PFSK-1 (cell line): ENCODE measurements around the gene ZDHHC4.

Experiments
- FOXP2 ChIP-seq: optimal IDR thresholded peaks from 2 replicates; pipeline ENCODE3; 2011; ENCODE audit warnings: borderline replicate concordance, control low read depth, inconsistent platforms; ENCODE audit not compliant: insufficient read depth; ENCODE audit errors: extremely low read length, extremely low read depth
- POLR2AphosphoS5 ChIP-seq: IDR thresholded peaks from 2 replicates; pipeline ENCODE4 v1.6.1; 2012; ENCODE audit warnings: low read depth, mild to moderate bottlenecking, control low read depth, low read length, moderate library complexity
- REST ChIP-seq, 2 experiments: IDR thresholded peaks; 2 replicates each; pipeline versions ENCODE4 v1.6.1 to v1.8.0; 2011 to 2012; ENCODE audit warnings: low read depth in 2 of 2, low read length in 2 of 2, control low read depth in 1 of 2, inconsistent platforms in 1 of 2, mild to moderate bottlenecking in 1 of 2, moderate library complexity in 1 of 2; ENCODE audit not compliant: insufficient read depth in 1 of 2
- SIN3A ChIP-seq: IDR thresholded peaks from 2 replicates; pipeline ENCODE4 v1.6.1; 2012; ENCODE audit warnings: mild to moderate bottlenecking, low read length, moderate library complexity, borderline replicate concordance; ENCODE audit not compliant: insufficient read depth
- TAF1 ChIP-seq: IDR thresholded peaks from 2 replicates; pipeline ENCODE4 v1.6.1; 2012; ENCODE audit warnings: low read length, control low read depth, borderline replicate concordance; ENCODE audit not compliant: insufficient read depth

ZDHHC4 gene

GRCh38 chr7:6588566-6588965, 11.3 kb downstream of the ZDHHC4 start:
- TF ChIP-seq REST (IDR thresholded peaks at IDR 0.05; ENCODE audit: insufficient read depth in 1 of 2, low read depth in 2 of 2, low read length in 2 of 2) (no peak), POLR2AphosphoS5 (no peak), TAF1 (no peak), FOXP2 (no peak), SIN3A (no peak)

- TF ChIP-seq SIN3A (no peak), POLR2AphosphoS5 (no peak), FOXP2 (no peak), REST (IDR thresholded peaks at IDR 0.05; ENCODE audit: insufficient read depth in 1 of 2, low read depth in 2 of 2, low read length in 2 of 2) (no peak), TAF1 (no peak)
Measured at GRCh38 chr7:6589151-6589828, 12.0 kb downstream of the ZDHHC4 start.

GRCh38 chr7:6589829-6590644, 12.8 kb downstream of the ZDHHC4 start, which contains the start of gene INTS15:
INTS15 (plus strand) TSS chr7:6590021; CDS start chr7:6590284, 263 bp downstream.
- TF ChIP-seq REST (IDR thresholded peaks at IDR 0.05; ENCODE audit: insufficient read depth in 1 of 2, low read depth in 2 of 2, low read length in 2 of 2) (no peak), SIN3A (no peak), TAF1 (peak; percentile 76; the same call in 1 of the 2 replicates), FOXP2 (peak; percentile 53), POLR2AphosphoS5 (peak; percentile 67)

GRCh38 chr7:6590645-6591110, 13.4 kb downstream of the ZDHHC4 start:
- no peak for TF ChIP-seq SIN3A
- no peak for TF ChIP-seq FOXP2
- TF ChIP-seq REST (IDR thresholded peaks at IDR 0.05; ENCODE audit: insufficient read depth in 1 of 2, low read depth in 2 of 2, low read length in 2 of 2): no peak
- TF ChIP-seq POLR2AphosphoS5: no peak
- no peak for TF ChIP-seq TAF1
